ENCODE data around the gene PLEKHJ1. TPM values are rescaled to one million over a fixed set of nuclear protein-coding genes. Genes with fewer than 3 reads are reported as not detected.

The PLEKHJ1 gene
- total and polyA plus RNA-seq, 11 donors, result 44.6 to 89.7 (median 48.8) TPM

GRCh38 chr19:2215281-2215751 lies 20.8 kb downstream of the PLEKHJ1 start:
- 83 to 87% (median 85%) methylated on average over 30 to 31 of the region's 31 CpGs for WGBS, 4 donors
- no peak overlapping the region for H3K4me3 ChIP-seq
- peaks cover 3 to 100% (median 92%) of the 10 kb centered on the region in 9 donors for H3K36me3 ChIP-seq
- H3K4me1 ChIP-seq, result no peaks in the 10 kb centered on the region
- TF ChIP-seq POLR2A (IDR thresholded peaks at IDR 0.05) (no peak), CTCF (IDR thresholded peaks at IDR 0.05) (no peak)
- H3K27me3 ChIP-seq, result no peaks in the 10 kb centered on the region
- H3K9me3 ChIP-seq, result no peaks in the 10 kb centered on the region
- no peak for ATAC-seq
- no peak overlapping the region for H3K27ac ChIP-seq
- DNase-seq, result no peak
- intact Hi-C loops (cut with DNase I), result no loop called here

- Histone ChIP-seq H3K4me1 (peaks cover 0 to under 1% (median 0%) of the 10 kb centered on the region in 12 donors), H3K27me3 (no peaks in the 10 kb centered on the region), H3K9me3 (no peaks in the 10 kb centered on the region), H3K36me3 (peaks cover 3 to 98% (median 91%) of the 10 kb centered on the region in 9 donors), H3K27ac (no peak overlapping the region), H3K4me3 (no peak overlapping the region)
- ATAC-seq (peak in 1 of 4 donors; percentile 13), DNase-seq (no peak)
- no peak for TF ChIP-seq CTCF (IDR thresholded peaks at IDR 0.05)
- no peak for TF ChIP-seq POLR2A (IDR thresholded peaks at IDR 0.05)
- intact Hi-C loops (cut with DNase I), result no loop called here
- 85 to 93% (median 91%) methylated on average over 13 to 17 of the region's 17 CpGs for WGBS, 4 donors
Measured at GRCh38 chr19:2214251-2214650, 21.9 kb downstream of the PLEKHJ1 start.

GRCh38 chr19:2213799-2214198 lies 22.3 kb downstream of the PLEKHJ1 start:
- DNase-seq (peak in 1 of 5 donors; percentile 50), ATAC-seq (peak in 1 of 4 donors; percentile 52)
- H3K4me3 ChIP-seq, result no peak overlapping the region
- TF ChIP-seq CTCF (IDR thresholded peaks at IDR 0.05) (no peak), POLR2A (IDR thresholded peaks at IDR 0.05) (no peak)
- peaks cover 0 to 5% (median 2%) of the 10 kb centered on the region in 12 donors for H3K4me1 ChIP-seq
- H3K27ac ChIP-seq, result no peak overlapping the region
- H3K27me3 ChIP-seq, result no peaks in the 10 kb centered on the region
- peaks cover 3 to 94% (median 87%) of the 10 kb centered on the region in 9 donors for H3K36me3 ChIP-seq
- intact Hi-C loops (cut with DNase I), result no loop called here
- no peaks in the 10 kb centered on the region for H3K9me3 ChIP-seq
- WGBS, 4 donors, result 76 to 93% (median 88%) methylated on average over 25 to 26 of the region's 26 CpGs

GRCh38 chr19:2212861-2213711 lies 23.0 kb downstream of the PLEKHJ1 start:
- intact Hi-C loops (cut with DNase I), result no loop called here
- TF ChIP-seq POLR2A (IDR thresholded peaks at IDR 0.05) (no peak), CTCF (IDR thresholded peaks at IDR 0.05) (no peak)
- H3K4me1 ChIP-seq, result peaks cover 0 to 13% (median 9%) of the 10 kb centered on the region in 12 donors
- DNase-seq (no peak), ATAC-seq (no peak)
- no peaks in the 10 kb centered on the region for H3K27me3 ChIP-seq
- H3K36me3 ChIP-seq, result peaks cover 3 to 92% (median 82%) of the 10 kb centered on the region in 9 donors
- 91 to 95% (median 94%) methylated on average over 16 to 21 of the region's 21 CpGs for WGBS, 4 donors
- no peaks in the 10 kb centered on the region for H3K9me3 ChIP-seq
- H3K4me3 ChIP-seq, result no peak overlapping the region
- H3K27ac ChIP-seq, result no peak overlapping the region
